GF-D8 (cell line): Measurements from ENCODE around the gene MAN1A2.

Experiments used
- DNase-seq: peaks from one replicate; lab custom pipeline; 2025; lab: John Stamatoyannopoulos, UW

The MAN1A2 gene

DNA sequence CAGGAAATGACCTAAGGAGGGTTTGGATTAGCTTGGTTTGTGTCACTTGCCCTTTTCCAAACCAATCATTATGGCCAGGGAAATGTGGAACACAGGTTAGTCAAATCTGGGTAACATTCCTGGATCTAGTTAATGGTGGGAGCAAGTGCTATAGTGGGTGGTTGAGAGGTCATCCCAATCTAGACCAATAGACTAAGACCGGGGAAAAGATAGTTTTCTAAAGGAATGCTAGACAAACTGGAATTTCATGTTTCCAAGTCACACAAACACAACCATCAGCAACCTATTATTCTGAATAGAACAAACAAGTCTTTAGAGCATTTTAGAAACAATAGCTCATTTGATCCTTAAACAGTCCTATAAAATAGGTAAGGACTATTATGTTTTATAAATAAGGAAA lies 4.3 kb upstream of the MAN1A2 start:
- no peak for DNase-seq

DNA sequence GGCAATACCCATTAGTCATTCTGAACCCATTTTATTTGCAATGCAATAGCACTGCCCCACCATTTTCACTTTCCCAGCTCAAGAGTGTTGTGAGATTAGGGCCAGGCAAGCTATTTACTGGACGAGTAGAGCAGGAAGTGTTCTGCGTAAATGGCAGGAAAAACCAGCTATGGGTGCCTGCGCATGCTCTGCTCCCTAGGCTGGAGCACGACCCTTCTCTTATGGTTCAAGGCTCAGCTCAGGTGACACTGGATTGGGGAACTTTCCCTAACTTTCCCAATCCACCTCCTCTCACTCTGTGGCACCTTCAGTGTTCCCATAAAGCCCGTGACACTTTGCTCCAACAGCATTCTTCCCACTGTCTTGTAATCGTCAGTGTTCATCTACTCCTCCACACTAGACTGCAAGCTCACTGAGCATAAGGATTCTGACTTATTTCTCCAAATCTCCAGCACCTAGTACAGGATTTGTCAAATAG lies 3.6 kb upstream of the MAN1A2 start:
- no peak for DNase-seq

DNA sequence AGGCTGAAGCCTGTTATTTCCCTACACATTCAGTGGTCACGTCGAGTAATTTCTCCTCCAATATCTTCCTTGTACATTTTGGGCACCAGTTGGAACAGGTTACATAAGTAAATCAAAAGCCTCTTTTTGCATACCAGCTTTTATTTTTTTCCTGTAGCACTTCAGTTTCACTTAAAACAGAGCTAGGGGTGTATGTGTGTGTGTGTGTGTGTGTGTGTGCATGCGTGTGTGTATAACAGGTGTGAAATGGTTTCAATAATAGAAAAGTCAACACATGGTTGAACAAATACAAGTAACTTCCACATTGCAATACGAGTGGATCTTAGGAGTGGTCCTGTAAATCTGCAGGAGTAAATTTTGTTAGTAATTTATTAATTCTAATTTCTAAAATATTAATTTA lies 3.0 kb upstream of the MAN1A2 start:
- DNase-seq: no peak

DNA sequence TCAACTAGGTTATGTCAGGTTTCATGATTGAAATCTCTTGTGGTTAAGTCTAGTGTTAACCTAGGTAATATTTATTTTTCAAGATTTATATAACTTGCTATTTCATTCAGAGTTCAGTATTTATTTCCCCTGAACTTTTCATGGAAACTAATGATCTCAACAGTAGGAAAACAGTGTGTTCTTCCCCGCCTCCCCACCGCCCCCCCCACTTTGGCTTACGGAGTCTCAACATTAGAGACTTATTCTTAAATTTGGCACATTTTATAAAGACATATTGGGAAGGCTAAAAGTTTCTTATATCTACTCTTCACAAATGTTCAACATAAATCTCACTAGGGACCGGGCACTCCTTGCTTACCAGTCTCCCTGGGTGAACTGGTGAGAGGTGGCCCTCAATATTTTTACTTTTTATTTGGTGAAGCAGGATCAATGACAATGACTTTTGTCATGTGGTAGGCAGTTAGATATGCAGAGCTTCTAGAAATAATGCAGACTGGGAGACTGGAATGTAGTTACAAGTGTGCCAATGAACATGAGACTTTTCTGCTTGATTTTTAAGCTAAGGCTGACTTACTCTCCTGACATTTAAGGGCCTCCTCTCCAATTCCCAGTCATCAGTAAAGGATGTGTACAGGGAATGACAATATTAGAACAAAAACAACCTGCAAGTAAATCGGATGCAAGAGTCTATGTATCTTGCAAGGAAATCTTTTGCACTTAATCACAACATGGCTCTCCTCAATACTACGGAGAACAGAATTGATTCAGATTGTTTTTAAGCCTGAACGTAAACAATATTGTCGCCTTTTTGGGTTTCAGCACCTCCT lies 1.7 kb upstream of the MAN1A2 start:
- no peak for DNase-seq

DNA sequence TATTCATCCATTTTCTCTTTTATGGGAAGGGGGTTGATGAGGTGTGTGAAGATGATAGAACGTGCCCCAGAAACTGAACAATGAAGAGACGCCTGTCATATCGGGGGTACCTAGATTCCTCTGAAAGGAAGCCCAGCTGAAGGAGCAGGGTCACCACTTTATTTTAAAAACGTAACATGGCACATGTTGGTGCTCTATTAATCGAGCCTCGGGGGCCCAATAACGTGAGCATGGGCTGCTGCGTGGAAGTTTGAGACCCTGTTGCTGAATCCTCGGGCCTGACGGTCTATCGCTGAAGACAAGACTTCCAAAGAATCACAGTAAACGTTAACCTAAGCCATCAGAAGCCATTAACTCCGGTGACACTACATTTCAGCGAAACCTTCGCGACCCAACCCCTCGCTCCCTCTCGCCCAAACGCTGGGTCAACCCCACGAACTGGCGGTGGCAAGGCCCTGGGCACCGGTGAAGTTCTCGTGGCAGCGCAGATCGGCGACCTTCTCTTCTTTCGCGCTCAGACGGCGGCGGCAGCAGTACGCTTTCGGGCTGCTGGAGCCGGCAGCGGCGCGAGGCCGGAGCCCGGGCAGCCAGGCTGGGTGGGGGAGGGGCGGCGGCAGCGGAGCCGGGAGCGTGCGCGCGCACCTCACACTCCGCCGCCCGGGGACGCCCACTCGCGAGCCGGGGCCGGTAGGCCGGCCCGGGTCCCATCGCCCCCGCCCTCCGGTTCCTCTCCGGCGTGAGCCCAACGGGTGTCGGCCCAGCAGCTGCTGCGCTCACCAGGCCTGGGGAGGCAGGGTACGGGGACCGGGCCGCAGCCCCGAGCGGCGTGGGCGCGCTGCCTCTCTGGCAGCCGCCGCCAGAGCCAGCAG lies 838 bp upstream of the MAN1A2 start:
- DNase-seq: peak; percentile 48

DNA sequence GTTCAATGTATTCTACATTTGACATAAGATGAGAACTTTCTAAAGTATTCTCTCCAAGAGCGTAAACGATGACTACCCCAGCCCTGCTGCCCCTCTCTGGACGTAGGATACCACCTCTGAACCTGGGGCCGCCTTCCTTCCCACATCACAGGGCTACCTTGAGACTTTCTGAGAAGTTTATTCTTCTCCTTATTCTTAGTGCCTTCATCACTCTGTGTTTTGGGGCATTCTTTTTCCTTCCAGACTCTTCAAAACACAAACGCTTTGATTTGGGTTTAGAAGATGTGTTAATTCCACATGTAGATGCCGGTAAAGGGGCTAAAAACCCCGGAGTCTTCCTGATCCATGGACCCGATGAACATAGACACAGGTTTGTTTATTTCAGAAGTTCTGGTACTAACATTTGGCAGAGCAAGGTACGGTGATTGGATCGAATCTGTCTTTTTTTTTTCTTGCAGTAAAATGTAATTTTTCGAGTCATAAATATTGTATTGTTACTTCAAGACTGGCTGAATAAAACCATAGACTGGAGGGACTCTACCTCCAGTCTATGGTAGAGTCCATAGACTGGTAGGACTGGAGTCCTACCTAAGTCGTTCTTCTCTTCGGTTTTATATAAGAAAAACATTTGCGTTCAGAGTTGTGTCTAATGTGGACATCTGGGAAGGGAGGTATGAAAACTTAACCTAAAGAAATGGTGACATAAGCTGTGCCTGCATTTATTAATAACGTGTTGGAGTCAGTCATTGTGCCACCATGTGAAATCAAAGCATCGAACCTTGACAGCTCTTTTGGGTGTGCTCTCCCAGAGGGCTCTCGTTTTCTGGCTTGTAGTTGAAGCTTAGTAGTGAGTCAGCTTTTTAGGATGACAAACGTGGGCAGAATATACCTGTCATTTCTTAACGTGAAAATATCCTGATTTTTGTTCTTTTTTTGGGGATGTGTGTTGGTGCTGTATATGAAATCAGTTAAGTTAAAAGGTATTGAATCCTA lies 1.2 kb downstream of the MAN1A2 start:
- DNase-seq: no peak

DNA sequence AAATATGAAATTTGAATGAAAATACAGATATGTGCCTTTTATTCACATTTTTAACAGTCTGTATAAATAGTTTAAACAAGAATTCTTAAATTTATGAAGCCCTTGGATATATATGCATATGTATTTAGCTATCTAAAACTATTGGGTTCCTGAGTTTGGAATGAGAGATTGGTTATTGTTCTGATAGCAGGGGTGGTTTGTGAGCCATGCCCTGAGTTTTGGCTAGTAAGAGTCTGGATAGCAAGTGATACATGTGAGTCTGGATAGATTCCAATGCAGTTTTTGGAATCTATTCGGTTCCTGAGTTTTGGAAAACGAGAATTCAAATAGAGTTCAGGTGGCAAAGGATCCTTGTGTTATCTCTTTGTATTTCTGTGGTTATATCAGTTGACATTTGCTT lies 2.8 kb downstream of the MAN1A2 start:
- no peak for DNase-seq

DNA sequence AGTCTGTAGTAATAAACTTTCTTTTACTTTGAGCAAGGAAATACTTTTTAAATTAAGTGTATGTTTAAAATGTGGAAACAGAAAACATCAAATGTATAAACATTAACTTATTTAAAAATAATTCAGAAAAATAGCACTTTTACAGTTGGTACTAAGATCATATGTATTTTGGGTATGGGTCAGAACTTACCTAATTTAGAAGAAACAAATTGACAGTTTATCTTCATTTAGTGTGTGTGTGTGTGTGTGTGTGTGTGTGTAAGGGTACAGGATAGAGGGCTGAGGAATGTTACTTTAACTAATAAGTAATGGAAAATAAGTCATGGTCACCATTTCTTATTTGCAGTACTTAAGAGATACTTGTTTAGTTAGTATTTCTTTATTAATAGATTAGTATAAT lies 3.3 kb downstream of the MAN1A2 start:
- DNase-seq: no peak

DNA sequence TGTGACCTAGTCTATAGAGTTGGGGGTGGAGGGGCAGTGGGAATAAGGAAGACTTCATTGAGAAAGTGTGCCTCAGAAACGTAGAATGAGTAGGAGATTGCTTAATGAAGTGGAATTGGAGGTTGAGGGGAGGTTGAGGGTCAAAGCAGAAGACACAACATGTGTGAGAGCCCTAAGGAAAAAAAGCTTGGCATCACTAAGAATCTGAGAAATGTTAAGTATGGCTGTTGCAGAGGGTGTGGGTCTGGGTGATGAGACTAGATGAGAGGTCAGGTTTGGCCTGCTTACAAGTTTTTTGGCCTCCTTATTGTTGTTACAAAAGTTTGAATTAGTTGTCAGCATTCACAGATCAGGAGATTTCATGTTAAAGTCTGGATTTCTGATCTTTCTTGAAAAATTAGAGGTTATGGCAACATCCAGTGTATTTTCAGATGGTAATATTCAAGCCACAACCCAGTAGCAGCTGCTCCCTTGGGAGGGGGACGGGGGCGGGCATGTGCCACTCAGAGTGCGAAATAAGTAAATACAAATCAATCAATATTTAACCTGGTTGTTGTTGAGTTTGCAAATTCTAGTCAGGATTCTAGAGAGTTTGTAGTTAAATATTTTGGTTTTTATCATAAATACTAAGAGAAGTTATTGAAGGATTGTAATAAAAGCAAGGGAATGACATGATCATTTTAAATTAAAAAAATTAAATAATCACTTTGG lies 4.3 kb downstream of the MAN1A2 start:
- no peak for DNase-seq

DNA sequence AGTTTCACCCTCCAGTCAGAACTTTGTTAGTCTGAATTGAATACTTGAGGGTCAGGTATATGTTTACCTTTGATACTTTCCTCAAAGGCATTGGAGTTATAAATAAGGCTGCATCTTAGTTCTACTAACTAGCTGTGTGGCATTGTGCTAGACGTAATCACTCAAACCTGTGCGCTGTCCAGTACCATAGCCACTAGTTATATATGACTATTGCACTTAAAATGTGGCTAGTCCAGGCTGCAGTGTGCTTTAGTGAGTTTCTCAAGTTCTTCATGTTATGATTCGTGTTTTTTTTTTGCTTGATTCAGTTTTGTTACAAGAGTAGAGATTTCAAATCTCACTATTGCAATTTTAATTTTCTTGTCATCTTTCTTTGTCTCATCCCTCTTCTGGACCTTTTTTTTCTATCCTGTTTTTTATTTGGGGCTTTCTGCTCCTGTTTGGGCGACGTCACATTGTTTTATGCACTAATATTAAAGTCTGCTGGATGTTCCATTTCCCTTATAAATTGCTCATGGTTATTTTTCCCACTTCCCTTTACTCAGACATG lies 5.7 kb downstream of the MAN1A2 start:
- no peak for DNase-seq

DNA sequence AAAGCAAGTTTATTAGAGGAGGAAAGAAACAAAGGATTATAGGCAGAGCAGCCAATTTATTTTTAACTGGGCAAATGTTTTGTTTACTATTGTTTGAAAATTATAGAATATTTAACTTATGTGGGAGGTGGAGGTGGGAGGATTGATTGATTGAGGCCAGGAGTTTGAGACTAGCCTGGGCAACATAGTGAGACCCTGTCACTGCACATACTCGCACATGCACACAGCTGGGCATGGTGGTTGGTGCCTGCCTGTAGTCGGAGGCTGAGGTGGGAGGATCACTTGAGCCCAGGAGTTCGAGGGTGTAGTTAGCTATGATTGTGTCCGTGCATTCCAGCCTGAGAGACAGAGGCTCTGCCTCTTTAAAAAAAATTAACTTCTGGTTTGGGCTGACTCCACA lies 6.7 kb downstream of the MAN1A2 start:
- no peak for DNase-seq

DNA sequence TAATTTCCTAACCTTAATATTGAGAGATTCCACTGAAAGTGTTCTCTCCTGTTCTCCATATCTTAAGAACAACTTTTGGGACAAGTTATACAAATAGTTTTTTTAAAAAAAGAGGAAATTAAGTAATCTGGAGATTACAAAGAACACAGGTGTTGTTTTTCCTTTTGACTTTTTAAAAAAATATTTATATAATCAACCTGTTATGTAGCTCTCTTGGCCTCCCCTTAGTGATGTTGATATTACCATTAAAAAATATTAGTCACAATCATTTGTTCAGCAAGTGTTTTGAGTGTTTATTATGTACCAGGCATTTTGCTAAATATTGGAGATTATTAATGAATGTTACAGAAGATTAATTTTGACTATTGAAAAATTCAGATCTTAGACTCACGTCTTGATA lies 8.1 kb downstream of the MAN1A2 start:
- no peak for DNase-seq

DNA sequence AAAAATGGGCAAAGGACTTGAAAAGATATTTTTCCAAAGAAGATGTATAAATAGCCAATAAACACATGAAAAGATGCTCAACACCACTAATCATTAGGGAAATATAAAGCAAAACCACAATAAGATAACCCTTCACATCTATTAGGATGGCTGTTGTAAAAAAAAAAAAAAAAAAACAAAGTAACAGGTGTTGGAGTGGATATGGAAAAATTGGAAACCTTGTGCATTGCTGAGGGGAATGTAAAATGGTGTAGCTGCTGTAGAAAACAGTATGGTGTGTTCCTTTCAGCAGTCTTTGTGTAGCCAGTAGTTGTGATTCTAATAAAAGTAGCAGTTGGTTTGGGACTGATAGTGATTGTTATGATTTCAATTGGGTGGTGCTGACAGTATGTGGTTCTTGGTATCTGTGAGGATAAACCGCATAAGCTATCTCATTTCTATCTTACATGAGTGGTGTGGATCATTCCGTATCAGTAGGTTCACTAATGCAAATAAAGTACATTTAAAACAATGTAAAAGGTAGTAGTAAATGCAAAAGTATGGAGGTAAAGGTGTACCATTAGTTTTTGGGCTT lies 19.9 kb downstream of the MAN1A2 start:
- DNase-seq: no peak

DNA sequence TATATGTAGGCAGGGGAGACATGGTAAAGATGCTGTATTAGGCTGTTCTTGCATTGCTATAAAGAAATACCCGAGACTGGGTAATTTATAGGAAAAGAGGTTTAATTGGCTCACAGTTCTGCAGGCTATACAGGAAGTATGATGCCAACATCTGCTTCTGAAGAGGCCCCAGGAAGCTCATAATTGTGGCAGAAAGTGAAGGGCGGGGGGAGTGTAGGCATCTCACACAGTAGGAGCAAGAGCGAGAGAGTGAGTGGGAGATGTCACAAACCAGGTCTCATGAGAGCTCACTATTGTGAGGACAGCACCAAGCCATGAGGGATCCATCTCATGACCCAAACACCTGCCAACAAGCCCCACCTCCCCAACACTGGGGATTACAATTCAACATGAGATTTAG lies 21.1 kb downstream of the MAN1A2 start:
- no peak for DNase-seq

DNA sequence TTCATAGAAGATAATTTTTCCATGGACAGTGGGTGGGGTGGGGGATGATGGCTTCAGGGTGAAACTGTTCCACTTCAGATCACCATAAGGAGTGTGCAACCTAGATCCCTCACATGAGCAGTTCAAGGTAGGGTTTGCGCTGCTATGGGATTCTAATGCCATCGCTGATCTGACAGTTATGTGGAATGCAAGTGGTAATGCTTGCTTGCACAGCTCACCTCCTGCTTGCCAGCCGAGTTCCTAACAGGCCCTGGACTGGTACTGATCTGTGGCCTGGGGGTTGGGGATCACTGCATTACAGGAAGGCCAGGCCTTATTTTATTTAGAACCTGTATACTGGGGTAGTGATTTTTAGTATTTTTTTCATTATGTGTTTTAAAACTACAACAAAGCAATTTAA lies 22.0 kb downstream of the MAN1A2 start:
- DNase-seq: no peak

DNA sequence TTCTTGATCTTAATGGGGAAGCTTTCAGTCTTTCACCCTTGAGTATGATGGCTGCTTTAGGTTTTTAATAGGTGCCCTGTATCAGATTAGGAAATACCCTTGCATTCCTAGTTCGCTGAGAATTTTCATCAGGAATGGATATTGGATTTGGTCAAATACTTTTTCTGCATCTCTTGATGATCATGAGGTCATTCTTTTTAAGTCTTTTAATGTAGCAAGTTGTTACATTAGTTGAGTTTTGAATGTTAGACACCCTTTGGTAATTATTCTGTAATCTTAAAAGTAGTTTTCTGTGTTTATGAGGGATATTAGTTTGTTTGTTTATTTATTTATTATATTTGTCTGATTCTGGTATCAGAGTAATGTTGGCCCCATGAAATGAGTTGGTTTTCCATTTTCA lies 22.5 kb downstream of the MAN1A2 start:
- no peak for DNase-seq

DNA sequence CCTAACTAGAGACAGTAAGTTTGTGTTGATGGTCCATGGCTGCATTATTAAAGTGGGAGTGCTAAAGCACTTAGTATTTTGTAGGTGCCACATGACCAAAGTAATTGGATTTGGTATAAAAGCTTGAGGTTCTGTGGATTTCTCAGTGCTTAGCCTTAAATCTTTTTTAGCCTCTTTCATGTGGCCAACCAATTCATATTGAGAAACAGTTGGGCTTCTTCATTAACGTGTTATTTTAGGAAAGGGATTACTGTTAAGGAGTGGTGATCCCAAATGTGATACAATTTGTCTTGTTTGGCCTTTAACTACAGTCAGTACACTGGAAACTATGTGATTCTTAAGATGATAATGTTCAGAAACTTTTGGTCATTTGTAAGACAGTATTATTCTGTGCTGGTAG lies 25.5 kb downstream of the MAN1A2 start:
- DNase-seq: no peak

DNA sequence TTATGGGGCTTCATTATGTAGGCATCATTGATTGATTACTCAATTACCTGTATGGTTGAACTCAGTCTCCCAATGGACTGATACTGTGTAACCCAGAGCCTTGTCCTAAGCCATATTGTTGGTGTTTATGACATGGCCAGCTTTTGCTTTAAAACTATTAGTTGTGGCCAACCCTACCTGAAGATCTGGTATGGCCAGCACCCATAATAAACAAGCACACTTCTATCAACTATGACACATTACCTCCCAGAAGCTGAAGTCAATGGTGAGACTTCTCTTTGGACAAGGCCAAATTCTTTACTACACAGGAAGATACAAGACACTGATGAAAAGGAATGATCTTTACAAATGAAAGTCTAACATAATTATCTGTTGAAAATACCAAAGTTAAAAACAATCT lies 28.8 kb downstream of the MAN1A2 start:
- no peak for DNase-seq

DNA sequence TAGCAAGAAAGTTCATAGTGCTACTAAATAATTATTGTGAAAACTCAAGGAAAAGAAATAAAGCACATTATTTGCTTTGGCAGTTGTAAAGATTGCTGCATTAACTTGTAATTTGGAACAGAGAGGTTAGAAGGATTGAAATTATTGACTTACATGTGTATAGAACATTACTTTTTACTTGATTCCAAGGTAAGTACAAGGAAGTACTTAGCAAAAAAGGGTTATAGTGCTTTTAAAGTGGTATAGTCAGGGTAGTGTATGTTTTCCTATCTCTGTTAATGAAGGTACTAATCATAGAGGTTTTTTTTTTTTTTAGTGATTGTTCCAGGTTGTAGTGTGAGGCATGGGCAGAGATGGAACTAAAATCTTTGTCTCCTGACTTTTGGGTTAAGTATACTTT lies 29.4 kb downstream of the MAN1A2 start:
- no peak for DNase-seq

DNA sequence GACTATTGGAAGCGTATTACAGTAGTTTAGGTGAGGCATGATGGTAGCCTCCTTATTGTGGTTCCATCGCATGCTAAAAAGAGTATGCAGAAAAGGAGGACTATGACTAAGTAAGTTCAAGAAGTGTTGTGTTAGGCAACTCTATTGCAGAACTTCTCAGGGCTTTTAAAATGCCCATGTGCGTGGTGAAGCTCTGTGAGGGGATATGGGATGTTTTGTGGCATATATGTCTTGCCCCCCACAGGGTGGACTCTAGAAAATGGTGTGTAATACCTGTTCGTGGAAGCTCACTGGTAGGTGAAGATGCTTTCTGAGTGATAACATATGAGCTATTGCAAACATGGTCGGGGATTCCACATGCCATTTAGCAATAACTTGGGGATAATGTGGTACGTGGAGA lies 31.7 kb downstream of the MAN1A2 start:
- no peak for DNase-seq

DNA sequence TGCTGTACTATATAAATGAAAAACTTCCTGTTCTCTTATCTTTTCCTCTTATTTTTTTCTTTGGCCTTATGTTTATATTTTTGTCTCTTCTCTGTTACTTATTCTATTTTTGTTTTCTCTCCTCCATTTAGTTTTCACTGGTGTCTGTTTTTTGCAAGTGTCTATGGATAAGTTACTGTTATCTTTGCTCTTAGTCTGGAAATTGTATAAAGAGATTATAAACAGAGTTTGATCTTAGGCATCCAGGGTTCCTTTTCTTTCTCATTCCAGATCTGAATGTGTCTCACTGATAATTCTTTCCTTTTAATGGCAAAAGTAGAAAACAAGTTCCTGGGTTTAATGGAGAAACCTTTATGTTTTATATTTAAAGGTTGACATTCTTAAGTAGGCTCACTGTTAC lies 34.5 kb downstream of the MAN1A2 start:
- DNase-seq: no peak
